GM19463 (cell line): Measurements from ENCODE around the gene C1orf21.

Source experiments
- ATAC-seq: cut with Tn5 transposase; IDR thresholded peaks from one replicate; pipeline ENCODE4 v1.9.1; 2021; ENCODE audit warnings: mild to moderate bottlenecking, moderate library complexity; ENCODE audit not compliant: unreplicated experiment

C1orf21 gene

GRCh38 chr1:184510110-184510509, 123.3 kb downstream of the C1orf21 start:
- ATAC-seq = no peak

GRCh38 chr1:184512724-184513123, 125.9 kb downstream of the C1orf21 start:
- no peak for ATAC-seq

- no peak for ATAC-seq
These were observed 126.6 kb downstream of the C1orf21 start for GRCh38 chr1:184513421-184513820.

- ATAC-seq = no peak
These were observed 127.1 kb downstream of the C1orf21 start for GRCh38 chr1:184513966-184514365.

GRCh38 chr1:184514447-184514846, 127.6 kb downstream of the C1orf21 start:
- no peak for ATAC-seq

GRCh38 chr1:184517130-184517529, 130.3 kb downstream of the C1orf21 start:
- ATAC-seq = no peak

GRCh38 chr1:184518736-184519357, 132.0 kb downstream of the C1orf21 start:
- ATAC-seq = no peak

- no peak for ATAC-seq
These were observed 133.5 kb downstream of the C1orf21 start for GRCh38 chr1:184520336-184520735.

- no peak for ATAC-seq
These were observed 137.4 kb downstream of the C1orf21 start for GRCh38 chr1:184524248-184524647.

GRCh38 chr1:184527402-184527801, 140.6 kb downstream of the C1orf21 start:
- ATAC-seq = no peak

GRCh38 chr1:184530226-184530625, 143.4 kb downstream of the C1orf21 start:
- no peak for ATAC-seq

GRCh38 chr1:184531296-184531695, 144.5 kb downstream of the C1orf21 start:
- no peak for ATAC-seq

- no peak for ATAC-seq
These were observed 145.4 kb downstream of the C1orf21 start for GRCh38 chr1:184532199-184532598.

- no peak for ATAC-seq
These were observed 146.2 kb downstream of the C1orf21 start for GRCh38 chr1:184533049-184533448.

- ATAC-seq = no peak
These were observed 147.1 kb downstream of the C1orf21 start for GRCh38 chr1:184533915-184534314.

- no peak for ATAC-seq
These were observed 147.9 kb downstream of the C1orf21 start for GRCh38 chr1:184534690-184535089.

GRCh38 chr1:184535191-184535970, 148.6 kb downstream of the C1orf21 start:
- ATAC-seq = no peak

GRCh38 chr1:184536246-184536985, 149.6 kb downstream of the C1orf21 start:
- ATAC-seq = no peak

- ATAC-seq = no peak
These were observed 152.8 kb downstream of the C1orf21 start for GRCh38 chr1:184539580-184539979.

GRCh38 chr1:184541537-184542152, 154.8 kb downstream of the C1orf21 start:
- no peak for ATAC-seq

GRCh38 chr1:184542291-184542690, 155.5 kb downstream of the C1orf21 start:
- ATAC-seq = no peak
